K562 (cell line): Measurements from ENCODE around the gene AGK.

Experiments used
- BHLHE40 ChIP-seq: IDR thresholded peaks from 2 replicates; pipeline ENCODE4 v1.6.1; 2011; ENCODE audit warnings: low read length, improper control_type of control experiment
- CEBPB ChIP-seq: fragments of 450-650 bp; IDR thresholded peaks from 2 replicates; pipeline ENCODE4 v1.6.1; 2016; ENCODE audit warnings: missing genetic modification characterization, missing compliant biosample characterization
- CTCF ChIP-seq, 3 experiments: IDR thresholded peaks in 2 of 3; conservative IDR thresholded peaks in 1 of 3; 2 replicates each; pipeline ENCODE4 v1.5.1; 2011 to 2012; ENCODE audit warnings: low read length in 3 of 3, mild to moderate bottlenecking in 3 of 3, control low read depth in 2 of 3, improper control_type of control experiment in 1 of 3, inconsistent platforms in 1 of 3, low read depth in 1 of 3, mixed read lengths in 1 of 3, moderate library complexity in 1 of 3; ENCODE audit not compliant: insufficient read depth in 2 of 3
- FOXK2 ChIP-seq, 2 experiments: fragments of 450-650 bp; IDR thresholded peaks in 1 of 2; conservative IDR thresholded peaks in 1 of 2; 2 replicates each; pipeline ENCODE4 v1.6.1; 2016; ENCODE audit warnings: low read depth in 2 of 2, mild to moderate bottlenecking in 1 of 2
- FOXP1 ChIP-seq: sonication (generic); formaldehyde crosslinking; IDR thresholded peaks from 2 replicates; pipeline ENCODE4 v1.8.0; 2022; ENCODE audit warnings: mild to moderate bottlenecking, missing genetic modification reagents
- HDAC1 ChIP-seq, 2 experiments: fragments of 450-650 bp; IDR thresholded peaks; 2 replicates each; pipeline ENCODE4 v1.6.1; 2016 to 2017; ENCODE audit warnings: inconsistent platforms in 1 of 2, mild to moderate bottlenecking in 1 of 2, moderate library complexity in 1 of 2
- HSF4 ChIP-seq: fragments of 250-450 bp; sonication (Bioruptor Pico); IDR thresholded peaks from 2 replicates; pipeline ENCODE4 v2.1.2; 2022; ENCODE audit warnings: mild to moderate bottlenecking, moderate library complexity, borderline replicate concordance
- NBN ChIP-seq: fragments of 450-650 bp; IDR thresholded peaks from 2 replicates; pipeline ENCODE4 v1.6.1; 2016; ENCODE audit warnings: low read depth, mild to moderate bottlenecking
- POLR2A ChIP-seq: fragments of 450-650 bp; conservative IDR thresholded peaks from 2 replicates; pipeline ENCODE4 v1.6.1; 2016
- POLR2AphosphoS5 ChIP-seq: IDR thresholded peaks from 2 replicates; pipeline ENCODE4 v1.6.1; 2011; ENCODE audit warnings: mild to moderate bottlenecking, low read depth, low read length, moderate library complexity; ENCODE audit not compliant: control insufficient read depth, insufficient read depth
- SIX5 ChIP-seq, 2 experiments: IDR thresholded peaks; 2 replicates each; pipeline ENCODE4 v1.6.1; 2011; ENCODE audit warnings: low read length in 2 of 2, borderline replicate concordance in 1 of 2, low read depth in 1 of 2, mild to moderate bottlenecking in 1 of 2, moderate library complexity in 1 of 2; ENCODE audit not compliant: insufficient read depth in 1 of 2
- SREBF1 ChIP-seq: fragments of 150-350 bp; IDR thresholded peaks from 2 replicates; pipeline ENCODE4 v1.6.1; 2014; ENCODE audit warnings: antibody characterized with exemption, low read depth, low read length, borderline replicate concordance
- ZNF274 ChIP-seq: IDR thresholded peaks from 2 replicates; pipeline ENCODE4 v1.6.1; 2011; ENCODE audit warnings: low read depth, mild to moderate bottlenecking, low read length, moderate library complexity, borderline replicate concordance

GRCh38 chr7:141663081-141663849, 112.1 kb downstream of the AGK start:
- TF ChIP-seq SREBF1 (no peak), POLR2A (no peak), HDAC1 (IDR thresholded peaks at IDR 0.05) (no peak), BHLHE40 (no peak), CTCF (IDR thresholded peaks at IDR 0.05 in 2 of 3, conservative IDR thresholded peaks at IDR 0.05 in 1 of 3; ENCODE audit: insufficient read depth in 2 of 3, low read depth in 1 of 3, low read length in 3 of 3) (no peak), SIX5 (IDR thresholded peaks at IDR 0.05; ENCODE audit: borderline replicate concordance in 1 of 2, insufficient read depth in 1 of 2, low read depth in 1 of 2, low read length in 2 of 2) (no peak), HSF4 (no peak), CEBPB (tag) (no peak), FOXK2 (conservative IDR thresholded peaks at IDR 0.05 in 1 of 2, IDR thresholded peaks at IDR 0.05 in 1 of 2; ENCODE audit: low read depth in 2 of 2) (no peak), NBN (no peak), ZNF274 (no peak), POLR2AphosphoS5 (no peak), FOXP1 (CRISPR knock-in tag) (no peak)
